DND-41 (cell line): ENCODE measurements around the gene RSPH9.

ENCODE experiments used
- EZH2 ChIP-seq: IDR thresholded peaks from 3 replicates; pipeline ENCODE4 v1.6.1; 2012; ENCODE audit warnings: borderline replicate concordance, low read depth, mild to moderate bottlenecking, moderate library complexity, low read length, inconsistent platforms; ENCODE audit not compliant: severe bottlenecking
- TF ChIP-seq, protein P1 (sequence below): IDR thresholded peaks from 2 replicates; pipeline ENCODE4 v1.5.1; 2012; ENCODE audit warnings: borderline replicate concordance, low read length, moderate library complexity, mild to moderate bottlenecking; ENCODE audit not compliant: poor library complexity, severe bottlenecking; ENCODE audit errors: extremely low read depth

DNA sequence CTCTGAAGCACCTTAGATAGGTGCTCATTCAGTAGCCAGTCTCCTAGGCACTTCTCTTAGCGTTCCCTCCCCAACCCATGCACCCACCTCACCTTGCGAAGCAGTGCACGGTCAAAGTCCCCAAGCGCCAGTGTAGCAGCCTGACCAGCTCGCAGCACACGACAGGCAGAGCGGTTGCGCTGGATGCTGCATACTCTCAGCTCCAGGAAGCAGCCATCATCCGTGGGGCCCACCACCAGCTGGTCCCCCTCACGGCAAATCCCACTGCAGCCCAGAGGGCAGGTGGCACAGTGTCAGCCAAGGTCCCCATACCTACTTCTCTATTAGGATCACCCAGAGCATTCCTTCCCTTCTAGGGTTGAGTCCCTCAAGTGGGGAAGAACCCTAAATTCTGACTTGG, 22.3 kb upstream of the RSPH9 start:
- TF ChIP-seq, protein P1, sequence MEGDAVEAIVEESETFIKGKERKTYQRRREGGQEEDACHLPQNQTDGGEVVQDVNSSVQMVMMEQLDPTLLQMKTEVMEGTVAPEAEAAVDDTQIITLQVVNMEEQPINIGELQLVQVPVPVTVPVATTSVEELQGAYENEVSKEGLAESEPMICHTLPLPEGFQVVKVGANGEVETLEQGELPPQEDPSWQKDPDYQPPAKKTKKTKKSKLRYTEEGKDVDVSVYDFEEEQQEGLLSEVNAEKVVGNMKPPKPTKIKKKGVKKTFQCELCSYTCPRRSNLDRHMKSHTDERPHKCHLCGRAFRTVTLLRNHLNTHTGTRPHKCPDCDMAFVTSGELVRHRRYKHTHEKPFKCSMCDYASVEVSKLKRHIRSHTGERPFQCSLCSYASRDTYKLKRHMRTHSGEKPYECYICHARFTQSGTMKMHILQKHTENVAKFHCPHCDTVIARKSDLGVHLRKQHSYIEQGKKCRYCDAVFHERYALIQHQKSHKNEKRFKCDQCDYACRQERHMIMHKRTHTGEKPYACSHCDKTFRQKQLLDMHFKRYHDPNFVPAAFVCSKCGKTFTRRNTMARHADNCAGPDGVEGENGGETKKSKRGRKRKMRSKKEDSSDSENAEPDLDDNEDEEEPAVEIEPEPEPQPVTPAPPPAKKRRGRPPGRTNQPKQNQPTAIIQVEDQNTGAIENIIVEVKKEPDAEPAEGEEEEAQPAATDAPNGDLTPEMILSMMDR: no peak
- TF ChIP-seq EZH2: no peak
